ENCODE measurements around the gene MAML2.

GRCh38 chr11:96279896-96280290 lies 63.1 kb downstream of the MAML2 start:
- TF ChIP-seq CTCF (IDR thresholded peaks at IDR 0.05) (no peak), POLR2A (IDR thresholded peaks at IDR 0.05) (no peak)
